ENCODE data around the gene TBCD. TPM values are rescaled to one million over a fixed set of nuclear protein-coding genes. Genes with fewer than 3 reads are reported as not detected.
"Not testable (repeated sequence)": the region's sequence is repeated elsewhere in the genome, so short reads cannot be mapped to it uniquely, and the experiment has no call there.

Gene TBCD
- total RNA-seq, 1 donor from 2014 or later, result 84.8 TPM

DNA sequence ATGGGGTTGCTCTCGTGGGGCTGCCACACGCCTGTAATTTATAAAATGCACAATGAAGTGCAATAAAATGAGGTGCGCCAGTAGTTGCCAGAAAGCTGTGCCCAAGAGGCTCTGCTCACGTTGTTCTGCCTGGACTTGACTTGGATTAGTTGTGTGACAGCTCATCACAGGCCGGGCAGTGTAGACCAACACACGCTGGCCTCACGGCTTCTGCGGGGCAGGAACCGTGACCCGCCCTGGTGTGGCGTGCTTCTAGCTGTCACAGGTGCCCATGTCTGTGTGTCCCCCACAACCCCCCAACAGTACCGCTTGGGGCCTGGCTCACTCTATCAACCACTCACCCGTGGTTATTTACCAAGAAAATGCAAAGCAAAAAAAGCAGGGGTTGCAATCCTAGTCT is 200.2 kb downstream of the TBCD start:
- H3K27me3 ChIP-seq (ENCODE audit: low read depth), result no peaks in the 10 kb centered on the region
- no peak overlapping the region for H3K4me3 ChIP-seq
- intact Hi-C loops (cut with DNase I), result no loop called here
- no peak overlapping the region for H3K27ac ChIP-seq
- no peaks in the 10 kb centered on the region for H3K4me1 ChIP-seq
- no peaks in the 10 kb centered on the region for H3K36me3 ChIP-seq
- ATAC-seq (no peak), DNase-seq (peak; percentile 35)
- TF ChIP-seq, protein P1, sequence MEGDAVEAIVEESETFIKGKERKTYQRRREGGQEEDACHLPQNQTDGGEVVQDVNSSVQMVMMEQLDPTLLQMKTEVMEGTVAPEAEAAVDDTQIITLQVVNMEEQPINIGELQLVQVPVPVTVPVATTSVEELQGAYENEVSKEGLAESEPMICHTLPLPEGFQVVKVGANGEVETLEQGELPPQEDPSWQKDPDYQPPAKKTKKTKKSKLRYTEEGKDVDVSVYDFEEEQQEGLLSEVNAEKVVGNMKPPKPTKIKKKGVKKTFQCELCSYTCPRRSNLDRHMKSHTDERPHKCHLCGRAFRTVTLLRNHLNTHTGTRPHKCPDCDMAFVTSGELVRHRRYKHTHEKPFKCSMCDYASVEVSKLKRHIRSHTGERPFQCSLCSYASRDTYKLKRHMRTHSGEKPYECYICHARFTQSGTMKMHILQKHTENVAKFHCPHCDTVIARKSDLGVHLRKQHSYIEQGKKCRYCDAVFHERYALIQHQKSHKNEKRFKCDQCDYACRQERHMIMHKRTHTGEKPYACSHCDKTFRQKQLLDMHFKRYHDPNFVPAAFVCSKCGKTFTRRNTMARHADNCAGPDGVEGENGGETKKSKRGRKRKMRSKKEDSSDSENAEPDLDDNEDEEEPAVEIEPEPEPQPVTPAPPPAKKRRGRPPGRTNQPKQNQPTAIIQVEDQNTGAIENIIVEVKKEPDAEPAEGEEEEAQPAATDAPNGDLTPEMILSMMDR (IDR thresholded peaks at IDR 0.05), result no peak
- H3K9me3 ChIP-seq, result peaks cover 10% of the 10 kb centered on the region

DNA sequence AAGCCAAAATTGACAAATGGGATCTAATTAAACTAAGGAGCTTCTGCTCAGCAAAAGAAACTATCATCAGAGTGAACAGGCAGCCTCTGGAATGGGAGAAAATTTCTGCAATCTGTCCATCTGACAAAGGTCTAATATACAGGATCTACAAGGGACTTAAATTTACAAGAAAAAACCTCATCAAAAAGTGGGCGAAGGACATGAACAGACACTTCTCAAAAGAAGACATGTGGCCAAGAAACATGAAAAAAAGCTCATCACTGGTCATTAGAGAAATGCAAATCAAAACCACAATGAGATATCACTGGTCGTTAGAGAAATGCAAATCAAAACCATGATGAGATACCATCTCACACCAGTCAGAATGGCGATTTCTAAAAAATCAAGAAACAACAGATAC is 203.2 kb downstream of the TBCD start:
- H3K9me3 ChIP-seq; H3K27ac ChIP-seq; H3K4me1 ChIP-seq; ATAC-seq; DNase-seq; H3K4me3 ChIP-seq; H3K36me3 ChIP-seq; intact Hi-C loops (cut with DNase I); H3K27me3 ChIP-seq (ENCODE audit: low read depth): not testable (repeated sequence)

DNA sequence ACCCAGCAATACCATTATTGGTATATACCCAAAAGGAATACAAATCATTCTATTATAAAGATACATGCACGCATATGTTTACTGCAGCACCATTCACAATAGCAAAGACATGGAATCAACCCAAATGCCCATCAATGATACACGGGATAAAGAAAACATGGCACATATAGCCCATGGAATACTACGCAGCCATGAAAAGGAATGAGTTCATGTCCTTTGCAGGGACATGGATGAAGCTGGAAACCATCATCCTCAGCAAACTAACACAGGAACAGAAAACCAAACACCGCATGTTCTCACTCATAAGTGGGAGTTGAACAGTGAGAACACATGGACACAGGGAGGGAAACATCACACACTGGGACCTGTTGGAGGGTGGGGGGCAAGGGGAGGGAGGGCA is 203.8 kb downstream of the TBCD start:
- intact Hi-C loops (cut with DNase I); DNase-seq; H3K9me3 ChIP-seq: not testable (repeated sequence)

DNA sequence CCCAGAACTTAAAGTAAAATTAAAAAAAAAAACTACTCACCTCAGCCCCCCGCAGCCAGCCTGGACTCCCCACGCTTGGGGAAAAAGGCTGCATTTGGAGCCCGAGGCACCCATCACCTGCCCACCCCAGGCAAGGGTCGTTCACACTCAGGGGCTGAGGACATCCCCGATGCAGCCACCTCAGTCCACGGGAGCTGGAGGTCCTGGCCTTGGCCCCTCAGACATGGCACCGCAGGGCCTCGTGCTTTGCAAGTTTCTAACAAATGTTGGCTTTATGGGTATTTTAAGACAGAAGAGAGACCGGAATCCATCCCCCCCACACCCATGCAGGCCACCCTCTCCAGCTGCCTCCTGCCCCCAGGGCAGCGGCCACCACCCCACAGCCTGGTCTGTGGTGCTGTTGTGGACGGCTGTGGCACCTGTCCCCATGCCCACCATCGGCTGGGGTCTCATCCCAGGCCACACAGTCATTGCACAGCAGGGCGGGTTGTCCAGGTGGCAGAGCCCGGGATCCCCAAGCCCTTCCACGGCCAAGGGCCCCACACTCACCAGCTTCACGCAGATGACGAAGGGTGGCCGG is 204.4 kb downstream of the TBCD start:
- DNase-seq (no peak), ATAC-seq (peak in 1 of 2 donors; percentile 19)
- H3K27ac ChIP-seq, result no peak overlapping the region
- no peak overlapping the region for H3K4me3 ChIP-seq
- peaks cover 10% of the 10 kb centered on the region for H3K9me3 ChIP-seq
- no peaks in the 10 kb centered on the region for H3K27me3 ChIP-seq (ENCODE audit: low read depth)
- H3K36me3 ChIP-seq, result no peaks in the 10 kb centered on the region
- TF ChIP-seq, protein P1 (IDR thresholded peaks at IDR 0.05), result no peak
- H3K4me1 ChIP-seq, result no peaks in the 10 kb centered on the region
- intact Hi-C loops (cut with DNase I), result no loop called here

More for the DNA sequence above, 203.8 kb downstream of the TBCD start:
- not testable (repeated sequence) for H3K4me3 ChIP-seq; H3K27ac ChIP-seq; H3K36me3 ChIP-seq; H3K4me1 ChIP-seq; ATAC-seq; H3K27me3 ChIP-seq (ENCODE audit: low read depth)

DNA sequence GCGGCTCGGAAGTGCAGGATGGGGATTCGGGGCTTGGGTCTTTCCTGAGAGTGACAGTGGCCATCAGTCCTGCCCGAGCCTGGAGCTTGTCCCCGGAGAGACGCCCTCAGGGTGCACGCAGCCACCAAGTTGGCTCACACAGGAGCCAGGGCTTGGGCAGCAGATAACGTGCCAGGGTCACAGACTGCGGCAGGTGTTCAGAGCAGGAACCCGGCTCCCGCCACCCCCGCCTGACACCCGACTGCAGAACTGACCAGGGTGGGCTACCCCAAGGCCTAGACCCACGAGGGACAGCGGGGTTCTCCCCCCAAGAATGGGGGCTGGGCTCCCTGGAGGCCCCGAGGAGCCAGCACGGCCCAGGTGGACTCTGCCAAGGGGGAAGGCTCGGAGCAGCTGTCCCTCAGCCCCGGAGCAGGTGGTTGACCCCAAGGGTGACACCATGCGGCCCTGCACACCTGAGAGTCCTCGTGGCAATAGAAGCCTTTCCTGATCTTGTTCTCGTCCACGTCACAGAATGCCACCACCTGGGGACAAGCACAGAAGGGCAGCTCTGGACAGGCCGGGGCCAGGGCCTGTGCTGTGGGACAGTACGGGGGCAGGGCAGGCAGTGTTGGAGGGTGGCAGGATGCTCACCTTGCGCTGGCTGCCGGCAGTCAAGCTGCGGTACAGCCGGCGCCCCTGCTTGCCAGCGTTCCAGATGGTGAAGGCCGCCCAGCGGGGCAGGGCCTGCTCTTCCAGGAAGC is 205.0 kb downstream of the TBCD start:
- Histone ChIP-seq H3K9me3 (peaks cover 10% of the 10 kb centered on the region), H3K4me1 (no peaks in the 10 kb centered on the region), H3K27me3 (ENCODE audit: low read depth) (no peaks in the 10 kb centered on the region), H3K36me3 (no peaks in the 10 kb centered on the region), H3K4me3 (no peak overlapping the region), H3K27ac (no peak overlapping the region)
- TF ChIP-seq, protein P1 (IDR thresholded peaks at IDR 0.05), result no peak
- intact Hi-C loops (cut with DNase I), result no loop called here
- no peak for DNase-seq
- ATAC-seq, result peak; percentile 7 to 18

DNA sequence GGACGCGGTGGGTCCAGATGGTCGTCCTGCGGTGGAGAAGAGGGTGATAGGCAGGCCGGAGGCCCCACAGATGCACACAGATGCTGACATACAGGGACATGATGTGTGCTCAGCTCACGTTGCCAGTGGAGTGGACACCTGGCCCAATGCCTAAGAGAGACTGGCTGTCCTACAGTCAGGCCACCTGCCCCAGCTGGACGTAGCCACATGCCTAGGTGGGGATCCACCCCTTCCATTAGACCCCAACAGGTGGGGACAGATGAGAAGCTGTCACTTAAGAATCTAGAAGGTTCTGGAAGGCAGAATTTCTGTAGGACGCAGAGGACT is 205.6 kb downstream of the TBCD start:
- Histone ChIP-seq H3K4me1 (no peaks in the 10 kb centered on the region), H3K27ac (no peak overlapping the region), H3K27me3 (ENCODE audit: low read depth) (no peaks in the 10 kb centered on the region), H3K4me3 (no peak overlapping the region), H3K9me3 (peaks cover 10% of the 10 kb centered on the region), H3K36me3 (no peaks in the 10 kb centered on the region)
- intact Hi-C loops (cut with DNase I), result no loop called here
- ATAC-seq (no peak), DNase-seq (no peak)
- TF ChIP-seq, protein P1 (IDR thresholded peaks at IDR 0.05), result no peak

All from lower lobe of right lung (tissue), 2 donors.